Measurements from ENCODE around the gene FAU. TPM values are rescaled to one million over a fixed set of nuclear protein-coding genes. Genes with fewer than 3 reads are reported as not detected.
A peak's percentile ranks its signal among the peaks of the same experiment; 100 is the strongest.

Gene FAU
- total RNA-seq, 1 donor from 2014 or later: 754 TPM

DNA sequence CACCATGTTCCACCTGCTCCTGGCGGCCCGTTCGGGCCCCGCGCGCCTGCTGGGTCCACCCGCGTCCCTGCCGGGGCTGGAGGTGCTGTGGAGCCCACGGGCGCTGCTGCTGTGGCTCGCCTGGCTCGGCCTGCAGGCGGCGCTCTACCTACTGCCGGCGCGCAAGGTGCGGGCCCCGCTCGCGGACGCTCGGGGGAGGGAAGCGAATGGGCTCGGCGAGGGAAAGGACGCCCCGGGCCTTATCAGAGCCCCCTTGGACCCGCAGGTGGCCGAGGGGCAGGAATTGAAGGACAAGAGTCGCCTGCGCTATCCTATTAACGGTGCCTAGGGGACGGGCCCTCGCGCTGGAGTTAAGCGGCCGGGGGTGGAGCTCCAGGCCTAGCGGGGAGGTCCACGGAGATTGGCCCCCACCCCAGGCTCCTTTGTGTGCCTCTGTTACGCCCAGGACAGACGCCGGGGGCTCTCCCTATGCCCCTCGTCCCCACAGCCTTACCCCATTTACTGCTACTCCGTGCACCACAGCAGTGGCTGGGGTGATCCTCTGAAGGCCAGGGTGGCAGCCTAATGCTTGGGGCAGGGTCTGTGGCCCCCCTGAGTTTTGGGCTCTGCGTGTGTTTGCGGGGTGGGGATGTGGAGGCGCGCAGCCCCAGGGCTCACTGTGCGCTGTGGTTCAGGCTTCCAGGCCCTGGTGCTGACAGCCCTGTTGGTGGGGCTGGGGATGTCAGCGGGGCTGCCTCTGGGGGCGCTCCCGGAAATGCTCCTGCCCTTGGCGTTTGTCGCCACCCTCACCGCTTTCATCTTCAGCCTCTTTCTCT lies 9.2 kb downstream of the FAU start:
- H3K9me3 ChIP-seq: no peaks in the 10 kb centered on the region
- H3K36me3 ChIP-seq: peaks cover 24% of the 10 kb centered on the region
- peak overlapping the region; percentile 61 for H3K4me3 ChIP-seq
- H3K4me1 ChIP-seq: peaks cover 40% of the 10 kb centered on the region
- H3K27me3 ChIP-seq: no peaks in the 10 kb centered on the region
- peak; percentile 89 for DNase-seq
- H3K27ac ChIP-seq: peak overlapping the region; percentile 58
- intact Hi-C loops (cut with DNase I): no loop called here
- ATAC-seq: peak; percentile 71
- TF ChIP-seq, protein P1, sequence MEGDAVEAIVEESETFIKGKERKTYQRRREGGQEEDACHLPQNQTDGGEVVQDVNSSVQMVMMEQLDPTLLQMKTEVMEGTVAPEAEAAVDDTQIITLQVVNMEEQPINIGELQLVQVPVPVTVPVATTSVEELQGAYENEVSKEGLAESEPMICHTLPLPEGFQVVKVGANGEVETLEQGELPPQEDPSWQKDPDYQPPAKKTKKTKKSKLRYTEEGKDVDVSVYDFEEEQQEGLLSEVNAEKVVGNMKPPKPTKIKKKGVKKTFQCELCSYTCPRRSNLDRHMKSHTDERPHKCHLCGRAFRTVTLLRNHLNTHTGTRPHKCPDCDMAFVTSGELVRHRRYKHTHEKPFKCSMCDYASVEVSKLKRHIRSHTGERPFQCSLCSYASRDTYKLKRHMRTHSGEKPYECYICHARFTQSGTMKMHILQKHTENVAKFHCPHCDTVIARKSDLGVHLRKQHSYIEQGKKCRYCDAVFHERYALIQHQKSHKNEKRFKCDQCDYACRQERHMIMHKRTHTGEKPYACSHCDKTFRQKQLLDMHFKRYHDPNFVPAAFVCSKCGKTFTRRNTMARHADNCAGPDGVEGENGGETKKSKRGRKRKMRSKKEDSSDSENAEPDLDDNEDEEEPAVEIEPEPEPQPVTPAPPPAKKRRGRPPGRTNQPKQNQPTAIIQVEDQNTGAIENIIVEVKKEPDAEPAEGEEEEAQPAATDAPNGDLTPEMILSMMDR (IDR thresholded peaks at IDR 0.05): peak; percentile 88

- Histone ChIP-seq H3K4me1 (peaks cover 39% of the 10 kb centered on the region), H3K4me3 (peak within 1 kb of the TSS; percentile 61), H3K9me3 (no peaks in the 10 kb centered on the region), H3K36me3 (peaks cover 25% of the 10 kb centered on the region), H3K27ac (peak within 1 kb of the TSS; percentile 58), H3K27me3 (no peaks in the 10 kb centered on the region)
- intact Hi-C loops (cut with DNase I): no loop called here
- DNase-seq (peak; percentile 98), ATAC-seq (peak; percentile 89)
- TF ChIP-seq, protein P1 (IDR thresholded peaks at IDR 0.05): no peak
Measured at GRCh38 chr11:65111744-65112545, 10.0 kb downstream of the FAU start, which contains the start of gene TM7SF2. TM7SF2 (plus strand) TSS chr11:65111872; CDS start chr11:65112016, 144 bp downstream.

DNA sequence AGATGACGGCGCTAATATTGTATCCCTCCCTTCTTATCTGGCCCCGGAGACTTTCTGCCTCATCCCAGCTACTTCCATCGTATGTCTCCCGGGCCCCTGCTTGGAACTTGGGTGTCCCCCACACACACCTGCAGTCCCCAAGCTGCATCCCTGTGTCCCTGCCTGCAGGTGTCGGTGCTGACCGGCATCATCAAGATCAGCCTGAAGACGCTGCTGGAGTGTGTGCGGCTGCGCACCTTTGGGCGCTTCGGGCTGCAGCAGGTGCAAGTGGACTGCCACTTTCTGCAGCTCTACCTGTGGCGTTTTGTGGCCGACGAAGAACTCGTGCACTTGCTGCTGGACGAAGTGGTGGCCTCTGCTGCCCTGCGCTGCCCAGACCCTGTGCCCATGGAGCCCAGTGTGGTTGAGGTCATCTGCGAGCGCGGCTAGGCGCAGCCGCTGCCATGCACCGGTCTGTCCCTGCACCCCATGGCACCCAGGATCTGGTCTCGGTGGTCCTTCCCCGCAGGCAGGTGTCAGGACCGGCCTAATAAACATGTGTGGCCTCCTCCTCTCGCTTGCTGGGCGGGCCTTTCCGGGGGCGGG lies 10.7 kb downstream of the FAU start:
- H3K27me3 ChIP-seq: no peaks in the 10 kb centered on the region
- ATAC-seq: no peak
- H3K4me3 ChIP-seq: peak overlapping the region; percentile 61
- H3K36me3 ChIP-seq: peaks cover 25% of the 10 kb centered on the region
- TF ChIP-seq, protein P1 (IDR thresholded peaks at IDR 0.05): no peak
- no peak for DNase-seq
- no peaks in the 10 kb centered on the region for H3K9me3 ChIP-seq
- peaks cover 32% of the 10 kb centered on the region for H3K4me1 ChIP-seq
- intact Hi-C loops (cut with DNase I): no loop called here
- no peak overlapping the region for H3K27ac ChIP-seq

GRCh38 chr11:65110354-65110861 lies 11.5 kb downstream of the FAU start:
- Histone ChIP-seq H3K27ac (no peak overlapping the region), H3K9me3 (no peaks in the 10 kb centered on the region), H3K36me3 (peaks cover 26% of the 10 kb centered on the region), H3K4me3 (no peak overlapping the region), H3K27me3 (no peaks in the 10 kb centered on the region), H3K4me1 (peaks cover 25% of the 10 kb centered on the region)
- ATAC-seq: peak; percentile 72
- DNase-seq: peak; percentile 88
- TF ChIP-seq, protein P1 (IDR thresholded peaks at IDR 0.05): peak; percentile 100
- intact Hi-C loops (cut with DNase I): no loop called here

Measured in upper lobe of right lung (tissue), 1 donor.